GM21447 (cell line): Measurements from ENCODE around the gene VPS37B.

Source experiments
- ATAC-seq: cut with Tn5 transposase; IDR thresholded peaks from one replicate; pipeline ENCODE4 v1.9.1; 2021; ENCODE audit not compliant: unreplicated experiment

VPS37B gene

DNA sequence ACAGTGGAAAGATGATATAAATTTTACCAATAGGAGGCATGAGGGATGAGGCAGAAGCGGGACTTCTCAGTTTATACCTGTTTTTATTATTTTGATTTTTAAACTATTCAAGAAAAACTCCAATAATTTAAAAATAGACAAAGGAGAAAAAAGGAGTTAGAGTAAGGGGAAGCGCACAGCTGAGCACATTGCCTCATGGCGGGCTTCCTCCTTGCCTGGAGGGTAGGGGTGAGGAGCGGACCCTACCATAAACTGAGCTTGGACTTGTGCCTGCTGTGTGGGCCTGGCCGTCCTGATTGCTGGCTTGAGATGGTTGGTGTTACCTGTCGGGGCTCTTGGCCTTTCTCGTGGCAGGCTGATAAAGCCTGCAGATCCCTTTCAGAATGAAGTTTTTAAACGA lies 75.8 kb downstream of the VPS37B start:
- ATAC-seq = no peak

GRCh38 chr12:122819209-122819785 lies 76.6 kb downstream of the VPS37B start:
- ATAC-seq = no peak
